ENCODE data around the gene ZNF586.
"Not testable (repeated sequence)": the region's sequence is repeated elsewhere in the genome, so short reads cannot be mapped to it uniquely, and the experiment has no call there.

The ZNF586 gene

DNA sequence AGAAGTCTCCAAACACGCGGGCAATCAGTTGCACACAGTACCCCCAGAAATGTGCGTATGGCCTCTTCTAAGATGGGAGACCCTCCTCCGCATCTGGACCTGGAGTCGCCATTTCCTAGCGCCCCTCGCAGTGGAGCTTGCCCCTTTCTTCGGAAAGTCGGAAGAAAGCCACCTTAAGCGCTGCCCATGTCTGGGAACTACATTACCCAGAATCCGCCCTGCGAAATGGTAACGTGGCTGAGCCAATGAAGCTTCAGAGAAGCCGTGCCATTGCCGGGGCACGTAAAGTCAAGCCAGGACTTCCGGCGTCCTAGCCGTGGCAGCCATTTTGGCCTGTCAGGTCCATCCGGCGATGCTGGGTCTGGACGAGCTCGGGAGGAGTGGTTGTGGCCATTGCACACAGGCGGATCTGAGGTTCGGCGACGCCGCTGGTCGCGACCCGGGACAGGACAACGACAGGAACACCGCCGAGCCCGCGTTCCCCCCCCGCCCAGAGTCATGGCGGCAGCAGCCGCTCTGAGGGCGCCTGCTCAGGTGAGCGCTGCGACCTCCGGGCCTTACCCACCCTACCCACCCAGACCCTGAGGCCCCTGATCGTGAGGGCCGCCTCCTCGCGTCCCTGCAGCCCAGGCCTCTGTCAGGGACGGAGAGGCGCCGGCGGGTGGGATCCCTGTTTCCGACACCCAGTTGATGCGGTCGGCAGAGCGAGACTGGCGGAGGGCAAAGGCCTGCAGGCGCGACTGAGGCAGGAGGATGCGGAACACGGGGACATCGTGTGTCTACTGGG lies at the start of gene ZNF586:
Gene ZNF586 (plus strand): TSS at position 332 of the 787 bp plus-strand sequence. CDS start 167 bp downstream, at position 499.
- TF ChIP-seq, protein P1, sequence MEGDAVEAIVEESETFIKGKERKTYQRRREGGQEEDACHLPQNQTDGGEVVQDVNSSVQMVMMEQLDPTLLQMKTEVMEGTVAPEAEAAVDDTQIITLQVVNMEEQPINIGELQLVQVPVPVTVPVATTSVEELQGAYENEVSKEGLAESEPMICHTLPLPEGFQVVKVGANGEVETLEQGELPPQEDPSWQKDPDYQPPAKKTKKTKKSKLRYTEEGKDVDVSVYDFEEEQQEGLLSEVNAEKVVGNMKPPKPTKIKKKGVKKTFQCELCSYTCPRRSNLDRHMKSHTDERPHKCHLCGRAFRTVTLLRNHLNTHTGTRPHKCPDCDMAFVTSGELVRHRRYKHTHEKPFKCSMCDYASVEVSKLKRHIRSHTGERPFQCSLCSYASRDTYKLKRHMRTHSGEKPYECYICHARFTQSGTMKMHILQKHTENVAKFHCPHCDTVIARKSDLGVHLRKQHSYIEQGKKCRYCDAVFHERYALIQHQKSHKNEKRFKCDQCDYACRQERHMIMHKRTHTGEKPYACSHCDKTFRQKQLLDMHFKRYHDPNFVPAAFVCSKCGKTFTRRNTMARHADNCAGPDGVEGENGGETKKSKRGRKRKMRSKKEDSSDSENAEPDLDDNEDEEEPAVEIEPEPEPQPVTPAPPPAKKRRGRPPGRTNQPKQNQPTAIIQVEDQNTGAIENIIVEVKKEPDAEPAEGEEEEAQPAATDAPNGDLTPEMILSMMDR (IDR thresholded peaks at IDR 0.05; ENCODE audit: borderline replicate concordance, insufficient read depth, low read depth, low read length), result no peak
- peak within 1 kb of the TSS; percentile 80 for H3K4me3 ChIP-seq (ENCODE audit: low read depth, low read length)

DNA sequence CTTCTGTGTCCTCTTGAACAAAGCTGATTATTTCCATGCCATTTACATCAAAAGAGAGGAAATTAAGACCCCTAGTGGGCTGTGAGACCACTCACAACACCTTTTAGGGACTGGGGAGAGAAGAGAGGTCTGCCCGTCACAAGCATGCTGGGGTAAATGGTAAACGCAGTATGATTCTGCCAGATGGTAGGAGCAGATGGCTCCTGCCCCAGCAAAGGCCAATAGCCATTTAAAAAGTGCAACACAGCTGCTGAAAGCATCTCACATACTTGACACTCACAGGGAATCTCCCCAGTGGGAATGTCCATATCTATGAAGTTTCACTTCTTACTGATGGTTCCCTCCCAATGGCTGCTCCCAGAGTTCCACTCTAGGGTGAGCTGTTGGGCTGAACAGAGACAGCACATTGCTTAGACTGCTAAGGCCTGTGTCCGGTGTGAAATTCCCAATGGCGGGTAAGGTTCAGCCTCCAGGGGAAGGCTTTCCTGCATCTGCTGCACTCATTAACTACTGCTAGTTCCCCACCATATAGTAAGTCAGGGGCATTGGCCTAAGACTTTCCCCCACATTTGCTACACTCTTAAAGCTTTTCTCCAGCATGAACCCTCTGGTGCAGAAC lies 49.5 kb upstream of the ZNF586 start:
- H3K4me3 ChIP-seq (ENCODE audit: low read depth, low read length), result no peak overlapping the region
- TF ChIP-seq, protein P1 (IDR thresholded peaks at IDR 0.05; ENCODE audit: borderline replicate concordance, insufficient read depth, low read depth, low read length), result no peak

DNA sequence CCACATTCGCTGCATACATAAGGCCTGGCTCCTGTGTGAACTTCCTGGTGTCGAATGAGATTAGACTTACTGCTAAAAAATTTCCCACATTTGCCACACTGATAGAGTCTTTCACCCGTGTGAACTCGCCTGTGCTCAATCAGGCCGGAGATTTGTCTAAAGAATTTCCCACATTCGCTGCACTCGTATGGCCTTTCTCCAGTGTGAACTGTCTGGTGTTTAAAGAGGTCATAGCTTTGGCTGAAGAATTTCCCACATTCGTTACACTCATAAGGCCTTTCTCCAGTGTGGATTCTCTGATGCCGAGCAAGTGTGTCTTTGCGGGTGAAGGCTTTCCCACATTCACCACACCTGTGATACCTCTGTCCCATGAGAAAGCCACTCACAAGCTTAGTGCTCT lies 48.6 kb upstream of the ZNF586 start:
- H3K4me3 ChIP-seq (ENCODE audit: low read depth, low read length), result no peak overlapping the region
- TF ChIP-seq, protein P1 (IDR thresholded peaks at IDR 0.05; ENCODE audit: borderline replicate concordance, insufficient read depth, low read depth, low read length), result no peak

GRCh38 chr19:57738320-57738719 lies 31.2 kb upstream of the ZNF586 start:
- H3K4me3 ChIP-seq (ENCODE audit: low read depth, low read length), result not testable (repeated sequence)
- TF ChIP-seq, protein P1 (IDR thresholded peaks at IDR 0.05; ENCODE audit: borderline replicate concordance, insufficient read depth, low read depth, low read length), result peak; percentile 5; the same call in 1 of the 2 replicates

- not testable (repeated sequence) for H3K4me3 ChIP-seq (ENCODE audit: low read depth, low read length)
Measured at GRCh38 chr19:57738770-57739169, 30.7 kb upstream of the ZNF586 start.

DNA sequence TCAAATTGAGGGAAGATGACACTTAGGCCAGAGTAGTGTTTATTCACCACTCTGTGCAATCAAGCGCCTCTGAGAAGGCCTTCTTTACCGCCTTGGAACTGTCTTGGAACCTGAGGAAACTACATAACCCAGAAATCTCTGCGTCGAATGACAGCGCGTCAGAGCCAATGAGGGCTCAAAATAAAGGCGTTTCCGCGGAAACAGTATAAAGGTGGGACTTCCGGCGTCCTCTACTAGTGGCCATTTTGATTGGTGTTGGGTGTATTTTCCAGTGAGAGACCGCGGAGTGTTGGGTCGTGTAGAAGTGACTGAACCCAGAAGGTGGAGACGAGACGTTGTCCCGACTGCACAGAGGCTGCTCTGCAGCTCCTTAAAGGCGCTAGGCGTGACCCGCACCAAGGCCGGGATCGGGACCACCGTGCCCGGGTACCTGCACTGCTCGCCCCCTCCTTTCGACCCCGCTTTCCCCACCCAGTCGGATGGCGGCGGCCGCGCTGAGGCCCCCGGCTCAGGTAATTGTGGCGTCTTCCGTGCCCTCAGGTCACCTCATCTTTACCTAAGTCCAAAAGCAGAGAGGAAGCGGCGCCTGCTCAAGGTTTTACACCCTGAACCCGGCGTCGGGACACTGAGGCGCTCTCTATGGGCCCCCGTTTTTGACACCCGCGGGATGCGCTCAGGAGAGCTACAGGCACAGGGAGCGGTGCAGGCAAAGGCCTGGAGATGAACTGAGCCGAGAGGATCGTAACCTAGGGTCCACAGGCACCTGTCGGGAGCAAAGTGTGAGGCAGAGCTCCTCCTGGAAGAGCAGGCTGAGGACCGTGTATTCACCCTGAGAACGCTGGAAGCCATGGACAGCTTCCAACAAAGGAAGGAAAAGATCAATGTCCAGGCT lies 22.6 kb upstream of the ZNF586 start, which contains the start of gene ZNF776:
Gene ZNF776 (plus strand): TSS at position 236 of the 892 bp plus-strand sequence. CDS start 244 bp downstream, at position 480.
- peak within 1 kb of the TSS; percentile 58 for H3K4me3 ChIP-seq (ENCODE audit: low read depth, low read length)
- TF ChIP-seq, protein P1 (IDR thresholded peaks at IDR 0.05; ENCODE audit: borderline replicate concordance, insufficient read depth, low read depth, low read length), result no peak

DNA sequence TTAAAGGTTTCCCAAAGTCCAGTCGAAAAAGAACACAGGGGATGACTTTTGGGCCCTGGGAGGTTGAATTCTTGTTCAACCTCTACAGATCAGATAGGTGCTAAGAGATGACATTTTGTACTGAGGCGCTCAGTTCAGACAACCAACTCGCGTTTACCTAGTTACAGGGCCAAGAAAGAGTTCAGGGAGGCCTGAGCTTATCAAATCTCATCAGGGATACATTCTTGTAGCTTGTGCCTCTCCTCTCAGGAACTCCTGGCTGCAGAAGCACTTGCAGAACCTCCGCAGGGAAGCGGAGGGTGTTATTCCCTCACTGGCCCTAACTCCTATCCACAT lies 22.0 kb upstream of the ZNF586 start:
- TF ChIP-seq, protein P1 (IDR thresholded peaks at IDR 0.05; ENCODE audit: borderline replicate concordance, insufficient read depth, low read depth, low read length), result no peak
- H3K4me3 ChIP-seq (ENCODE audit: low read depth, low read length), result peak overlapping the region; percentile 58

Measured in GM12875 (cell line).